ENCODE measurements around the gene MED13L. TPM values are rescaled to one million over a fixed set of nuclear protein-coding genes. Genes with fewer than 3 reads are reported as not detected.

The MED13L gene
- total RNA-seq, 1 donor from 2014 or later, result 97.7 TPM

GRCh38 chr12:116174006-116174405 is 103.5 kb downstream of the MED13L start:
- H3K4me3 Mint-ChIP-seq, result no peak overlapping the region
- H3K4me1 Mint-ChIP-seq (ENCODE audit: unreplicated experiment), result peaks cover 32% of the 10 kb centered on the region
- H3K27ac Mint-ChIP-seq, result no peak overlapping the region
- no peaks in the 10 kb centered on the region for H3K9me3 Mint-ChIP-seq
- no peak for DNase-seq (ENCODE audit: extremely low spot score, unreplicated experiment)
- no peaks in the 10 kb centered on the region for H3K27me3 Mint-ChIP-seq
- no peaks in the 10 kb centered on the region for H3K36me3 Mint-ChIP-seq
- TF ChIP-seq CTCF (conservative IDR thresholded peaks at IDR 0.05), result no peak

GRCh38 chr12:116172224-116172849 is 105.2 kb downstream of the MED13L start:
- Mint-ChIP-seq H3K27ac (no peak overlapping the region), H3K36me3 (no peaks in the 10 kb centered on the region), H3K4me3 (no peak overlapping the region), H3K27me3 (no peaks in the 10 kb centered on the region), H3K4me1 (ENCODE audit: unreplicated experiment) (peaks cover 32% of the 10 kb centered on the region), H3K9me3 (no peaks in the 10 kb centered on the region)
- no peak for DNase-seq (ENCODE audit: extremely low spot score, unreplicated experiment)
- no peak for TF ChIP-seq CTCF (conservative IDR thresholded peaks at IDR 0.05)

- no peak overlapping the region for H3K4me3 Mint-ChIP-seq
- DNase-seq (ENCODE audit: extremely low spot score, unreplicated experiment), result no peak
- H3K36me3 Mint-ChIP-seq, result no peaks in the 10 kb centered on the region
- H3K27ac Mint-ChIP-seq, result no peak overlapping the region
- no peaks in the 10 kb centered on the region for H3K9me3 Mint-ChIP-seq
- no peaks in the 10 kb centered on the region for H3K27me3 Mint-ChIP-seq
- TF ChIP-seq CTCF (conservative IDR thresholded peaks at IDR 0.05), result no peak
- H3K4me1 Mint-ChIP-seq (ENCODE audit: unreplicated experiment), result peaks cover 27% of the 10 kb centered on the region
Observed at GRCh38 chr12:116171549-116171948, 105.9 kb downstream of the MED13L start.

- Mint-ChIP-seq H3K27ac (no peak overlapping the region), H3K9me3 (no peaks in the 10 kb centered on the region)
- no peak for TF ChIP-seq CTCF (conservative IDR thresholded peaks at IDR 0.05)
Observed at GRCh38 chr12:116169071-116169470, 108.4 kb downstream of the MED13L start.

GRCh38 chr12:116166306-116166705 is 111.2 kb downstream of the MED13L start:
- Mint-ChIP-seq H3K27ac (no peak overlapping the region), H3K9me3 (no peaks in the 10 kb centered on the region), H3K36me3 (no peaks in the 10 kb centered on the region), H3K4me1 (ENCODE audit: unreplicated experiment) (peaks cover 35% of the 10 kb centered on the region), H3K4me3 (no peak overlapping the region), H3K27me3 (no peaks in the 10 kb centered on the region)
- no peak for TF ChIP-seq CTCF (conservative IDR thresholded peaks at IDR 0.05)
- no peak for DNase-seq (ENCODE audit: extremely low spot score, unreplicated experiment)

More at GRCh38 chr12:116169071-116169470, 108.4 kb downstream of the MED13L start:
- Mint-ChIP-seq H3K4me3 (no peak overlapping the region), H3K36me3 (no peaks in the 10 kb centered on the region), H3K4me1 (ENCODE audit: unreplicated experiment) (peaks cover 39% of the 10 kb centered on the region), H3K27me3 (no peaks in the 10 kb centered on the region)
- no peak for DNase-seq (ENCODE audit: extremely low spot score, unreplicated experiment)

All from type B pancreatic cell (in vitro differentiated cells).